Measurements from ENCODE around the gene VTI1A. TPM values are rescaled to one million over a fixed set of nuclear protein-coding genes. Genes with fewer than 3 reads are reported as not detected.
A peak's percentile ranks its signal among the peaks of the same experiment; 100 is the strongest.

Gene VTI1A
- total and polyA plus RNA-seq, 2 of the 13 experiments (the other 11 are each of a cell fraction or from before 2014, with no cell fraction given) = 11.7 to 32.7 TPM

DNA sequence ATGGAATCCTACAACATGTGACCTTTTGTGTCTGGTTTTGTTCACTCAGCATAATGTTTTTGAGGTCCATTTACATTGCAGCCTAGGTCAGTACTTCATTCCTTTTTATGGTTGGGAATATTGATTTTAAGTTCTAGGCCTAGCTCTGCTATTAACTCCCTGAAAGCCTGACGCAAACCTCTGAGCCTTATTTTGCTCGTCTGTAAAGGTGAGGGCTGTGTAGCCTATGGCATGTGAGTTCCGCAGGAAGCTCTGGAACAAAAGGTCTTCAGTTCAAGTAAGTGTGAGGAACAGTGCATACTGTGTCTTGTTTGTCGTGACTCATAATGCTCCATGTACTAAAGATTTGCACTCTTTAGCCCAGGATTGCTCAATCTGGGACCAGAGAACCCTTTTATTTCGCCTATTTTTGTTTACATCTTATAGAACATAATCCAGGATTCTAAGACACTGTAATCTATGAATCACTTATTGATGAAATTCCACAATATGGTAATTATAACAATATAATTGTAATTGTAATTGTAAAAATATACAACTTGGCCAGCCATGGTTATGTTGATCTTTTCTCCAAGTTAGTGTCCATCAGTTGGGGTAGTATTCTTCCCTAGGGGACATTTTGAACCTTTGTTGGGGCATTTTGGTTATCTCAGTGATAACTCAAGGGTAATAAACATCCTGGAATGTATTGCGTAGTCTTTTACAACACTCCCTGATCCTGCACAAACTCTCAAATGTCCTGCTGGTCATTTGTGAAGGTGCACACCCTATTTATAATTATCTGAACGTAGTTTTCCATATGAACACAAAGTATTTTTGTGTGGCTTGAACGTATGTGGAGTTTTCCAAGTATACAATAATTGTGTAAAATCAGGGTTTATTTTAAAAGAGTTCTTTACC lies 184.7 kb downstream of the VTI1A start (continued):
- TF ChIP-seq, protein P1, sequence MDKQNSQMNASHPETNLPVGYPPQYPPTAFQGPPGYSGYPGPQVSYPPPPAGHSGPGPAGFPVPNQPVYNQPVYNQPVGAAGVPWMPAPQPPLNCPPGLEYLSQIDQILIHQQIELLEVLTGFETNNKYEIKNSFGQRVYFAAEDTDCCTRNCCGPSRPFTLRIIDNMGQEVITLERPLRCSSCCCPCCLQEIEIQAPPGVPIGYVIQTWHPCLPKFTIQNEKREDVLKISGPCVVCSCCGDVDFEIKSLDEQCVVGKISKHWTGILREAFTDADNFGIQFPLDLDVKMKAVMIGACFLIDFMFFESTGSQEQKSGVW (CRISPR knock-in tag; IDR thresholded peaks at IDR 0.05; ENCODE audit: borderline replicate concordance) = no peak
- peak; percentile 97 for TF ChIP-seq SALL1 (CRISPR knock-in tag; IDR thresholded peaks at IDR 0.05)
- peak; percentile 26; the same call in 1 of the 2 replicates for TF ChIP-seq HNF4G (IDR thresholded peaks at IDR 0.05; ENCODE audit: borderline replicate concordance, low read depth, low read length)
- TF ChIP-seq HNF4G (CRISPR knock-in tag; IDR thresholded peaks at IDR 0.05; ENCODE audit: borderline replicate concordance, low read depth) = no peak
- TF ChIP-seq, protein P2, sequence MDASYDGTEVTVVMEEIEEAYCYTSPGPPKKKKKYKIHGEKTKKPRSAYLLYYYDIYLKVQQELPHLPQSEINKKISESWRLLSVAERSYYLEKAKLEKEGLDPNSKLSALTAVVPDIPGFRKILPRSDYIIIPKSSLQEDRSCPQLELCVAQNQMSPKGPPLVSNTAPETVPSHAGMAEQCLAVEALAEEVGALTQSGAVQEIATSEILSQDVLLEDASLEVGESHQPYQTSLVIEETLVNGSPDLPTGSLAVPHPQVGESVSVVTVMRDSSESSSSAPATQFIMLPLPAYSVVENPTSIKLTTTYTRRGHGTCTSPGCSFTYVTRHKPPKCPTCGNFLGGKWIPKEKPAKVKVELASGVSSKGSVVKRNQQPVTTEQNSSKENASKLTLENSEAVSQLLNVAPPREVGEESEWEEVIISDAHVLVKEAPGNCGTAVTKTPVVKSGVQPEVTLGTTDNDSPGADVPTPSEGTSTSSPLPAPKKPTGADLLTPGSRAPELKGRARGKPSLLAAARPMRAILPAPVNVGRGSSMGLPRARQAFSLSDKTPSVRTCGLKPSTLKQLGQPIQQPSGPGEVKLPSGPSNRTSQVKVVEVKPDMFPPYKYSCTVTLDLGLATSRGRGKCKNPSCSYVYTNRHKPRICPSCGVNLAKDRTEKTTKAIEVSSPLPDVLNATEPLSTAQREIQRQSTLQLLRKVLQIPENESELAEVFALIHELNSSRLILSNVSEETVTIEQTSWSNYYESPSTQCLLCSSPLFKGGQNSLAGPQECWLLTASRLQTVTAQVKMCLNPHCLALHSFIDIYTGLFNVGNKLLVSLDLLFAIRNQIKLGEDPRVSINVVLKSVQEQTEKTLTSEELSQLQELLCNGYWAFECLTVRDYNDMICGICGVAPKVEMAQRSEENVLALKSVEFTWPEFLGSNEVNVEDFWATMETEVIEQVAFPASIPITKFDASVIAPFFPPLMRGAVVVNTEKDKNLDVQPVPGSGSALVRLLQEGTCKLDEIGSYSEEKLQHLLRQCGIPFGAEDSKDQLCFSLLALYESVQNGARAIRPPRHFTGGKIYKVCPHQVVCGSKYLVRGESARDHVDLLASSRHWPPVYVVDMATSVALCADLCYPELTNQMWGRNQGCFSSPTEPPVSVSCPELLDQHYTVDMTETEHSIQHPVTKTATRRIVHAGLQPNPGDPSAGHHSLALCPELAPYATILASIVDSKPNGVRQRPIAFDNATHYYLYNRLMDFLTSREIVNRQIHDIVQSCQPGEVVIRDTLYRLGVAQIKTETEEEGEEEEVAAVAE (CRISPR knock-in tag; IDR thresholded peaks at IDR 0.05; ENCODE audit: borderline replicate concordance) = peak; percentile 82; the same call in 1 of the 2 replicates
- TF ChIP-seq SKI (IDR thresholded peaks at IDR 0.05; ENCODE audit: partially characterized antibody) = no peak
- TF ChIP-seq NFYC (CRISPR knock-in tag; IDR thresholded peaks at IDR 0.05) = 0 out of 2 replicates have a peak, but pooled peaks have one; percentile 27
- TF ChIP-seq ZNF614 (CRISPR knock-in tag; IDR thresholded peaks at IDR 0.05; ENCODE audit: borderline replicate concordance) = peak; percentile 81
- TF ChIP-seq ZNF510 (CRISPR knock-in tag; IDR thresholded peaks at IDR 0.05; ENCODE audit: low read depth) = no peak
- TF ChIP-seq RCOR2 (CRISPR knock-in tag; IDR thresholded peaks at IDR 0.05) = peak; percentile 94
- TF ChIP-seq DPF2 (CRISPR knock-in tag; IDR thresholded peaks at IDR 0.05; ENCODE audit: borderline replicate concordance, low read depth) = peak; percentile 64; the same call in 1 of the 2 replicates
- TF ChIP-seq PRMT3 (CRISPR knock-in tag; IDR thresholded peaks at IDR 0.05; ENCODE audit: borderline replicate concordance, low read depth) = no peak
- TF ChIP-seq THAP11 (CRISPR knock-in tag; IDR thresholded peaks at IDR 0.05) = peak; percentile 77
- TF ChIP-seq NR3C1 (CRISPR knock-in tag; IDR thresholded peaks at IDR 0.05) = no peak
- TF ChIP-seq PHF5A (CRISPR knock-in tag; IDR thresholded peaks at IDR 0.05; ENCODE audit: low read depth, unreplicated experiment) = peak; percentile 93
- TF ChIP-seq, protein P3, sequence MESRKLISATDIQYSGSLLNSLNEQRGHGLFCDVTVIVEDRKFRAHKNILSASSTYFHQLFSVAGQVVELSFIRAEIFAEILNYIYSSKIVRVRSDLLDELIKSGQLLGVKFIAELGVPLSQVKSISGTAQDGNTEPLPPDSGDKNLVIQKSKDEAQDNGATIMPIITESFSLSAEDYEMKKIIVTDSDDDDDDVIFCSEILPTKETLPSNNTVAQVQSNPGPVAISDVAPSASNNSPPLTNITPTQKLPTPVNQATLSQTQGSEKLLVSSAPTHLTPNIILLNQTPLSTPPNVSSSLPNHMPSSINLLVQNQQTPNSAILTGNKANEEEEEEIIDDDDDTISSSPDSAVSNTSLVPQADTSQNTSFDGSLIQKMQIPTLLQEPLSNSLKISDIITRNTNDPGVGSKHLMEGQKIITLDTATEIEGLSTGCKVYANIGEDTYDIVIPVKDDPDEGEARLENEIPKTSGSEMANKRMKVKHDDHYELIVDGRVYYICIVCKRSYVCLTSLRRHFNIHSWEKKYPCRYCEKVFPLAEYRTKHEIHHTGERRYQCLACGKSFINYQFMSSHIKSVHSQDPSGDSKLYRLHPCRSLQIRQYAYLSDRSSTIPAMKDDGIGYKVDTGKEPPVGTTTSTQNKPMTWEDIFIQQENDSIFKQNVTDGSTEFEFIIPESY (CRISPR knock-in tag; IDR thresholded peaks at IDR 0.05) = peak; percentile 73; the same call in 1 of the 2 replicates
- TF ChIP-seq EHMT2 (IDR thresholded peaks at IDR 0.05; ENCODE audit: borderline replicate concordance, low read depth, low read length) = peak; percentile 85; the same call in 1 of the 2 replicates
- TF ChIP-seq, protein P4, sequence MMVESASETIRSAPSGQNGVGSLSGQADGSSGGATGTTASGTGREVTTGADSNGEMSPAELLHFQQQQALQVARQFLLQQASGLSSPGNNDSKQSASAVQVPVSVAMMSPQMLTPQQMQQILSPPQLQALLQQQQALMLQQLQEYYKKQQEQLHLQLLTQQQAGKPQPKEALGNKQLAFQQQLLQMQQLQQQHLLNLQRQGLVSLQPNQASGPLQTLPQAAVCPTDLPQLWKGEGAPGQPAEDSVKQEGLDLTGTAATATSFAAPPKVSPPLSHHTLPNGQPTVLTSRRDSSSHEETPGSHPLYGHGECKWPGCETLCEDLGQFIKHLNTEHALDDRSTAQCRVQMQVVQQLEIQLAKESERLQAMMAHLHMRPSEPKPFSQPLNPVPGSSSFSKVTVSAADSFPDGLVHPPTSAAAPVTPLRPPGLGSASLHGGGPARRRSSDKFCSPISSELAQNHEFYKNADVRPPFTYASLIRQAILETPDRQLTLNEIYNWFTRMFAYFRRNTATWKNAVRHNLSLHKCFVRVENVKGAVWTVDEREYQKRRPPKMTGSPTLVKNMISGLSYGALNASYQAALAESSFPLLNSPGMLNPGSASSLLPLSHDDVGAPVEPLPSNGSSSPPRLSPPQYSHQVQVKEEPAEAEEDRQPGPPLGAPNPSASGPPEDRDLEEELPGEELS (CRISPR knock-in tag; IDR thresholded peaks at IDR 0.05) = peak; percentile 96
- no peak for TF ChIP-seq ZNF589 (CRISPR knock-in tag; conservative IDR thresholded peaks at IDR 0.05)

All from HepG2 (cell line).